Islet precursor cell (in vitro differentiated cells): Measurements from ENCODE around the gene PPFIA4.

Source experiments
- DNase-seq: peaks from one replicate; pipeline ENCODE4 v3.0.0-alpha.2; 2018

The PPFIA4 gene

DNA sequence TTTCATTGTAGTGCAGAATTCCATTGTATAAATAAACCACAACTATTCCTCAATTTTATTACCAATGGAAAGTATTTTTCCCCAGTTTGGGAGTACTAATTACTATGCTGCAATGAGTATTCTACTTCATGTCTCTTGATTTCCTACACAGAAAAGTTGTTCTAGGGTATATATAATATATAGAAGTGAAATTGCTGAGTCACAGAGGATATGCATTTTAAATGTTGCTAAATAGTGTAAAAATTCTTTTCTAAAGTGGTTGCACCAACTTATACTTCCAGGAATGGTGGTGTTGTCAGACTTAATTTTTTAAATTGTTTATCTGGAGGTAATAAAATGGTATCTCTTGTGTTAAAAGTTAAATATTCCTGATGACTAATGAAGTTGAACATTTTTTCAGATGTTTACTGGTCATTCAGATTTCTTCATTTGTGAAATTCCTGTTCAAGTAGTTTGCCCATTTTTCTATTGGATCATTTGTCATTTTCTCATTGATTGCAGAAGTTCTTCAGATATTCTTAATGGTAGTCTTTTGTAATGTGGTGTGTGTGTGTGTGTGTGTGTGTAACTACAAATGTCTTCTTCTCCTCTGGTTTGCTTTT, 78.6 kb downstream of the PPFIA4 start:
- no peak for DNase-seq

DNA sequence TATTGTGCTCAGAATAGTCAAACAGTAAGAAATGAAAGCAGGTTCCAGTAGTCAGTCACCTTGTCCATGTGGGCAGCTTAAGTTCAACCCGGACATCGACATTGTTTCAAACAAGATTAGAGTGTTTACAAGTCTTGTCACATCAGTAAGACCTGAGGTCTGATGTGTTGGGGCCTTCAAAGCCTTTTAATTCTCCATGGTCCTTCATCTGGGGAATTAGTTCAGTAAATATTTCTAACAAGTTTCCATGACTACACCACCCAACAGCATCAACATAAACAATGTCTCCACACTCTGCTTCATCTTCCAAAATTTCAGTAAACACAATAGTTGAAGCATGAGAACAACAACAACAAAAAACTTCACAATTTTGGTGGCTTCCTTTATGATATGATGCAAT, 86.2 kb downstream of the PPFIA4 start:
- no peak for DNase-seq

GRCh38 chr1:203113308-203113707, 87.0 kb downstream of the PPFIA4 start:
- peak; percentile 11 for DNase-seq

DNA sequence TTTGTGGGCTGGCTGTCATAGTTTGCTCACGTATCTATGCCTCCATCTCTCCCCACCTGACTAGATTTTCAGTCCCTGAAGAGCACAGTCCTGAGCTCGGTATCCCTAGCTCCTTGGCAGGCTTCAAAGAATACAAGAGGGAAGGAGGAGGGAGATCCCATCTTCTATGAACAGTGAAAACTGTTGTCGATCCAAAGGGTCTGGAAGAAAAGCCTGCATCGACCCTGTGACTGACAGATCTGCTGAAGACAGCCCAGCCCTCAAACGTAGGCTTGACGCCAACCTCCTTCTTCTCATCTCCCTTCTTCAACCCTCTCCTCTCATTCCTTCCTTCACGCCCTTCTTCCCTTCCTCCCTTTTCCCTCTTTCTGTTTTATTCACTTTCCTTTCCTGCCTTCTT, 87.9 kb downstream of the PPFIA4 start:
- no peak for DNase-seq

DNA sequence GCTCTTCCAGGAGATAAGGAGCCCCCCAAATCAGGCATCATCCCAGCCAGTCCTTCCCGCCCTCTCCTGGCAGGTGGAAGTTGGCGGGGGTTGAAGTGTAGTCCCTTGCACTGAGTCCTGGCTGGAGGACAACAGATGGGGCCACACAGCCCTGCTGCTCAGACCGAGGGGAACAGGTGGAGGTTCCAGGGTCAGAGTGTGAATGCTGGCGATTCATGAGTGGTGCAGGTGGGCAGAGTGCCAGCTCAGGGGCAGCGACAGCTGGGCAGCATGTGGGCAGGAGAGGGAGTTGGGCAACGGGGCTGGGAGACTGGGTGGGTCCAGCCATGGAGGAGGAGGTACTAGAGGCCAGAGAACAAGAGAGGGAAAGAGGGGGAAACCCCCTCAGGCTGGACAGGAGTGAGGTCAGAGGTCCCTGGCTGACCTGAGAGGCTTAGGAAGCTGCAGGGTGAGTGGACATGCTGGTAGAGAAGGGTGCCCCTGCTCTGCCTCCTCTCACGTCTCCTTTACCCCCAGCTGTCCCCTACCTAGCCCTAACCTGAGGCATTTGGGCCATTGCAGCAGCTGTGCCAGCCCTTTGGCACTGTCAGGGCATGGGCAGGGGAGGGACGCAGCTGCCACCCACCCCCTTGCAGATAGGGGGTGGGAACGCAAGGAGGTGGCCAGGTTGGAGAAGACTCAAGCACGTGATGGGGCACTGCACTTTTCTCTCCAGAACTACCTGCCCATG, 90.0 kb downstream of the PPFIA4 start:
- DNase-seq = peak; percentile 40

DNA sequence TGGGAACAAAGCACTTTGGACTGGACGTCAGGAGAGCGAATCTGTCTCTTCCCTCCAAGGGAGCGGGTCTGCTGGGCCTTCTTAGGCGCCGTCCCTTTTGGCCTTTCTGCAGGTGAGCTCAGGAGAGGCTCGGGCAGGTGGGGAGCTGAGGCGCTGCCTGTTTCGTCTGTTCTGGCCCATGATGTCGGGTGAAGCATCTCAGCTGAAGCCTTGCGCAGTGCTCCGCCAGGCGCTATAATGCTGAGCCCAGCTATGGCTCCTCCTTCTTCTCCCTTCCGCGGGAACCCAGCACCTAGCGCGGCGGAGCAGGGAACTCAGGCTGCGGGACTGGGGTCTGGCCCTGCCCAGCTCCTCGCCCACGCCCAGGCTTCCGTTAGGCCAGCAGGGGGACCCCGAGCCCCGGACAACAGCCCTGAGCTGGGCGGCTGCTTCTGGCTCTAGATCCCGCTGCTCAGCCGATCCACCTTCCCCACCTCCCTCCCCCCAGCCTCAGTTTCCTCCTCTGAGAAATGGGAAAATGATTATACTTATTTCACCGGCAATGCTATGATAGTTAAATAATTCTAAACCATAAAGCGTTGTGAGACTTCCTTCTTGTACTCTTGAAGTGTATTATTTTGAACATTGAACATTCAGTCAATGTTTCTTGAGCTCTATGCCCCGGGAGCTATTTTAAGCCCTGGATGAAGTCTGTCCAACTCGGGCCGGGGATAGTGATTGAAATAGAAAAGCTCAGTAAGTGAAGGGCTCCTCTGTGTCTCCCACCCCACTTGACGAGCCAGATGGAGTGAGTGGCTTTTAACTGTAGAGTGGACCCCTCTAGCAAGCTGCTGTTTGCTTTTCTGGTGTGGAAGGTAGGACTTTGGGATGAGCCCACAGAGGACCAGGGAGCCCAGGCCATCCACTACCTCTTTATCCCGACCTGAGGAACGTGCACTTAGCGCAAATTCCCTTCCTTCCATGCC, 91.6 kb downstream of the PPFIA4 start:
- DNase-seq = peak; percentile 92

DNA sequence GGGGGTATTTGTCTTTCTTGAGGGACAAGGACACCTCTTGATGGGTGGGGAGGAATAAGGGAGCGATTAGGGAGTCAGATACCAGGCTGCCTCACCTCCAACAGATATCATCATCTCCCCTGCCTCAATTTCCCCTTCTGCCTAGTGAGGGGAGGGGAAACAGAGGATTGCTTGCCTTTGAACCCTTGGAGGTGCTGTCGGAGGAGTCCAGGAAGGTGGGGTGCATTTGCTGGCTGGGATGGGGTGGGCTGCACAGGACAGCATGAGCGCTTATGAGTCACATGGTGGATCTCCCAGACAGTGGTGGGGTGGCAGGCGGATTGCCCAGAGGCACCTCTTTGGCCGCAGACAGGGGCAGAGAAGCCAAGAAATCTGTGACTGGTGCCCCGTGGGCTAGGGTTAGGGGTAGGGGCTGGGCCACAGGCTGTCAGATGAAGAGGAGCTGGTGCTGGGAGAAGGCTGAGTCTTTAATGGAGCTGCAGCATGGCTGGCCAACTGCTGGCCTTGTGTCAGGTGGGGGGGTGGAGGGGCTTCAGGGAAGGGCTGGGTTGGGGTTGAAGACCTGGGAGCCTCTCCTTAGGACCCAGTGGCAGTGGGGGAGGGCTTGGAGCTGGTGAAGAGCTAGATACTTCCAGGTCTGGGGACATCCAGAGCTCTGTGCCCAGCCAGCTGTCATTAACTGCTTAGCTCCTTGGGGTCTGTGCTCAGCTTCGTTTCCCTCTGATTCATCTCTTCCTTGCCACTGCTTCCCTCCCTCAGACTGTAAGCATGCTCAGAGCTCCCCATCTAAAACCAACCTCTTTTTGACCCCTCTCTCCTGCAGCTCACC, 94.2 kb downstream of the PPFIA4 start:
- peak; percentile 43 for DNase-seq

GRCh38 chr1:203121186-203122015, 95.1 kb downstream of the PPFIA4 start:
- DNase-seq = peak; percentile 19

- DNase-seq = peak; percentile 22
Observed at GRCh38 chr1:203122159-203122558, 95.9 kb downstream of the PPFIA4 start.

DNA sequence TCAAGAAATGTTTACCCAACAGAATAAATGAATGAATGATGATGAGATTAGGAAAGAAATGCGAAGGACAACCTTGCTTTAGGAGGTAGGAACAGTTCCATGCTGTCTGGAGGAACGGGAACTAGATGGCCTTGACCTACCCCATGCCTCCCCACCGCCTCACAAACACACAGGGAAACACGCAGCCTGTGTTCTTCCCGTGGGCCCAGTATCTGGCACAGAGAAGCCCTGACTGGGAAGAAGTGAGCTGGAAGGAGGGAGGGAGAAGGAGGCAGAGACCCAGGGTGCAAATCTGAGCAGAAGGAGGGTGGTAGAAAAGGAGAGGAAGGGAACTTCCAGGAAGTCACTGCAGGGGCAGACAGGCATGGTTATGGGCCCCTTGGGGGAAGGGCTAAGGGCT, 97.7 kb downstream of the PPFIA4 start:
- DNase-seq = peak; percentile 35

- peak; percentile 25 for DNase-seq
Observed at GRCh38 chr1:203124546-203125317, 98.4 kb downstream of the PPFIA4 start.

GRCh38 chr1:203126151-203126865, 100.0 kb downstream of the PPFIA4 start:
- DNase-seq = peak; percentile 70

- peak; percentile 45 for DNase-seq
Observed at GRCh38 chr1:203126866-203127665, 100.8 kb downstream of the PPFIA4 start.

GRCh38 chr1:203127666-203128430, 101.6 kb downstream of the PPFIA4 start, which contains the start of gene ADORA1:
Gene ADORA1, plus strand, starts transcription at chr1:203127726. Its CDS starts 1,116 bp downstream, at chr1:203128842.
- DNase-seq = peak; percentile 88

DNA sequence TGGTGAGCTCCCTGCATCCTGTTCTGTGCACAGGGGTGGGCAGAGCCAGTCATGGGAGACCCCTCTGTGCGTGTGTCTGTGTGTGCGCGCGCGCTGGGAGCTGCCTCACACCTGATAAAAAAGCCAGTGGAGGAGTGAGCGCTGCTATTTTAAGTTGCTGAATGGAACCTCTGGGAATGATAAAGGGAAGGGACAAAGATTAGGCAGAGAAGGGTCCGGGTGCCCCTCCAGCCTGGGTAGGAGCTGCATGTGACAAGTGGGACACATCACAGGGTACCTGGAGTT, 102.1 kb downstream of the PPFIA4 start:
- DNase-seq = no peak
